ENCODE measurements around the gene PRR19. TPM values are rescaled to one million over a fixed set of nuclear protein-coding genes. Genes with fewer than 3 reads are reported as not detected.

Gene PRR19
- total RNA-seq, 1 experiment from 2014 or later, result 3.6 TPM

DNA sequence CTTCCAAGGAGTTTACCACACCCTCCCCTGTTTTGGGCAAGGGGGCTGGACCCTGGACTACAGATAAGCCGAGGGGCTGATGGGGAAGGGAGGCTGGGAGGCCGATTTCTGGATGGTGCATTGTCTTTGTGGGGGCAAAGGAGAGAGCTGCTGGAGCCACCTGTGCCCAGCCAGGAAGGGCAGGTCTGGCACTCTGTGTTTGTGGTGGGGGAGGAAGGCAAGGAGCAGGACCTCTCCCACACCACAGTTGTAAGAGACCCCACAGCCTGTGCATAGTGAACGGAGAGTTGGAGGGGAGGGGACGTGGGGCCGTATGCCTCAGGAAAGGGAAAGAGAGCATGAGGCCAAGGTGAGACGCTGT is 16.0 kb upstream of the PRR19 start:
- ChIA-PET POLR2A (ENCODE audit: low non-redundant PET) (no interaction called here), CTCF (no interaction called here)
- Histone ChIP-seq H3K9me3 (ENCODE audit: low read depth, low read length, poor library complexity, severe bottlenecking) (no peaks in the 10 kb centered on the region), H3K27me3 (replicated peaks; ENCODE audit: insufficient read depth, low read depth, low read length, poor library complexity) (no peaks in the 10 kb centered on the region), H3K4me1 (ENCODE audit: insufficient read depth, low read length, poor library complexity, severe bottlenecking) (peaks cover 41% of the 10 kb centered on the region), H3K27ac (ENCODE audit: low read depth, low read length, poor library complexity, severe bottlenecking) (peak overlapping the region; percentile 82), H3K4me3 (ENCODE audit: low read depth, low read length, poor library complexity, severe bottlenecking) (peak overlapping the region; percentile 74), H3K36me3 (ENCODE audit: insufficient read depth, low read length, poor library complexity, severe bottlenecking) (peaks cover 43% of the 10 kb centered on the region)
- intact Hi-C loops (cut with micrococcal nuclease; ENCODE audit: unreplicated experiment), result no loop called here
- TF ChIP-seq, protein P1, sequence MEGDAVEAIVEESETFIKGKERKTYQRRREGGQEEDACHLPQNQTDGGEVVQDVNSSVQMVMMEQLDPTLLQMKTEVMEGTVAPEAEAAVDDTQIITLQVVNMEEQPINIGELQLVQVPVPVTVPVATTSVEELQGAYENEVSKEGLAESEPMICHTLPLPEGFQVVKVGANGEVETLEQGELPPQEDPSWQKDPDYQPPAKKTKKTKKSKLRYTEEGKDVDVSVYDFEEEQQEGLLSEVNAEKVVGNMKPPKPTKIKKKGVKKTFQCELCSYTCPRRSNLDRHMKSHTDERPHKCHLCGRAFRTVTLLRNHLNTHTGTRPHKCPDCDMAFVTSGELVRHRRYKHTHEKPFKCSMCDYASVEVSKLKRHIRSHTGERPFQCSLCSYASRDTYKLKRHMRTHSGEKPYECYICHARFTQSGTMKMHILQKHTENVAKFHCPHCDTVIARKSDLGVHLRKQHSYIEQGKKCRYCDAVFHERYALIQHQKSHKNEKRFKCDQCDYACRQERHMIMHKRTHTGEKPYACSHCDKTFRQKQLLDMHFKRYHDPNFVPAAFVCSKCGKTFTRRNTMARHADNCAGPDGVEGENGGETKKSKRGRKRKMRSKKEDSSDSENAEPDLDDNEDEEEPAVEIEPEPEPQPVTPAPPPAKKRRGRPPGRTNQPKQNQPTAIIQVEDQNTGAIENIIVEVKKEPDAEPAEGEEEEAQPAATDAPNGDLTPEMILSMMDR (conservative IDR thresholded peaks at IDR 0.05; ENCODE audit: low read depth, low read length), result no peak
- no peak for TF ChIP-seq EZH2 (IDR thresholded peaks at IDR 0.05; ENCODE audit: borderline replicate concordance, low read depth, low read length, poor library complexity, severe bottlenecking)
- no peak for DNase-seq (ENCODE audit: low spot score)
- no TSS peak for BruUV-seq (replicated peaks)

- no TSS peak for BruUV-seq (replicated peaks)
- H3K36me3 ChIP-seq (ENCODE audit: insufficient read depth, low read length, poor library complexity, severe bottlenecking), result peaks cover 48% of the 10 kb centered on the region
- DNase-seq (ENCODE audit: low spot score), result peak; percentile 62
- no peaks in the 10 kb centered on the region for H3K27me3 ChIP-seq (replicated peaks; ENCODE audit: insufficient read depth, low read depth, low read length, poor library complexity)
- intact Hi-C loops (cut with micrococcal nuclease; ENCODE audit: unreplicated experiment), result no loop called here
- POLR2A ChIA-PET (ENCODE audit: low non-redundant PET), result no interaction called here
- H3K27ac ChIP-seq (ENCODE audit: low read depth, low read length, poor library complexity, severe bottlenecking), result peak overlapping the region; percentile 82
- TF ChIP-seq, protein P1 (conservative IDR thresholded peaks at IDR 0.05; ENCODE audit: low read depth, low read length), result no peak
- no peak for TF ChIP-seq EZH2 (IDR thresholded peaks at IDR 0.05; ENCODE audit: borderline replicate concordance, low read depth, low read length, poor library complexity, severe bottlenecking)
- CTCF ChIA-PET, result no interaction called here
- peaks cover 38% of the 10 kb centered on the region for H3K4me1 ChIP-seq (ENCODE audit: insufficient read depth, low read length, poor library complexity, severe bottlenecking)
- peak overlapping the region; percentile 74 for H3K4me3 ChIP-seq (ENCODE audit: low read depth, low read length, poor library complexity, severe bottlenecking)
- H3K9me3 ChIP-seq (ENCODE audit: low read depth, low read length, poor library complexity, severe bottlenecking), result no peaks in the 10 kb centered on the region
Measured at GRCh38 chr19:42286349-42287016, 15.4 kb upstream of the PRR19 start.

DNA sequence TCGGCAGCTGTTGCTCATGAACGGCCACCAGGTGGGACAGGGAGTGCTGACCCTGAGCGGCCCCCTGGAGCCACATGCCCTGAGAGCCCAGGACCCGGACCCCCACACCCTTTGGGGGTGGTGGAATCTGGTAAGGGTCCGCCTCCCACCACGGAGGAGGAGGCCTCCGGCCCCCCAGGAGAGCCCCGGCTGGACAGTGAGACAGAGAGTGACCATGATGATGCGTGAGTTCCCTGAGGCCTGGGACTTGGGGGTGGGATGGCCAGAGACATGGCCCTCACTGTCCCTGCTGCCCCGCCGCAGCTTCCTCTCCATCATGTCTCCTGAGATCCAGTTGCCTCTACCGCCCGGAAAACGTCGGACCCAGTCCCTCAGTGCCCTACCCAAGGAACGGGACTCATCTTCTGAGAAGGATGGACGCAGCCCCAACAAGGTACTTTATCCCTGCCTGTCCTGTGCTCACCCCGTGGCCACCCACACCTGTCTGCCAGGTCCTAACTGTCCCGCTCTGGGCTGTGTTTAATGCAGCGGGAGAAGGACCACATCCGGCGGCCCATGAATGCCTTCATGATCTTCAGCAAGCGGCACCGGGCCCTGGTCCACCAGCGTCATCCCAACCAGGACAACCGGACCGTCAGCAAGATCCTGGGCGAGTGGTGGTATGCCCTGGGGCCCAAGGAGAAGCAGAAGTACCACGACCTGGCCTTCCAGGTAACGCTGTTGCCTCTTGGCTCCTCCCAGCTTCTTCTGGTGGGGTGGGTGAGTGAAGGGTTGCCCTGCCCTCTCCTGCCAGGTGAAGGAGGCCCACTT is 14.7 kb upstream of the PRR19 start:
- H3K4me3 ChIP-seq (ENCODE audit: low read depth, low read length, poor library complexity, severe bottlenecking), result no peak overlapping the region
- BruUV-seq (replicated peaks), result TSS peak; percentile 9
- intact Hi-C loops (cut with micrococcal nuclease; ENCODE audit: unreplicated experiment), result no loop called here
- CTCF ChIA-PET, result no interaction called here
- H3K27me3 ChIP-seq (replicated peaks; ENCODE audit: insufficient read depth, low read depth, low read length, poor library complexity), result no peaks in the 10 kb centered on the region
- POLR2A ChIA-PET (ENCODE audit: low non-redundant PET), result no interaction called here
- H3K27ac ChIP-seq (ENCODE audit: low read depth, low read length, poor library complexity, severe bottlenecking), result peak overlapping the region; percentile 82
- TF ChIP-seq, protein P1 (conservative IDR thresholded peaks at IDR 0.05; ENCODE audit: low read depth, low read length), result no peak
- no peak for DNase-seq (ENCODE audit: low spot score)
- peaks cover 30% of the 10 kb centered on the region for H3K4me1 ChIP-seq (ENCODE audit: insufficient read depth, low read length, poor library complexity, severe bottlenecking)
- no peaks in the 10 kb centered on the region for H3K9me3 ChIP-seq (ENCODE audit: low read depth, low read length, poor library complexity, severe bottlenecking)
- peaks cover 55% of the 10 kb centered on the region for H3K36me3 ChIP-seq (ENCODE audit: insufficient read depth, low read length, poor library complexity, severe bottlenecking)
